NCI-H526 treated with DMSO at 0.1 percent for 48 hours (cell line): Measurements from ENCODE around the gene CUBN.

ENCODE experiments used
- DNase-seq: peaks from one replicate; lab custom pipeline; 2025; lab: John Stamatoyannopoulos, UW

Gene CUBN

DNA sequence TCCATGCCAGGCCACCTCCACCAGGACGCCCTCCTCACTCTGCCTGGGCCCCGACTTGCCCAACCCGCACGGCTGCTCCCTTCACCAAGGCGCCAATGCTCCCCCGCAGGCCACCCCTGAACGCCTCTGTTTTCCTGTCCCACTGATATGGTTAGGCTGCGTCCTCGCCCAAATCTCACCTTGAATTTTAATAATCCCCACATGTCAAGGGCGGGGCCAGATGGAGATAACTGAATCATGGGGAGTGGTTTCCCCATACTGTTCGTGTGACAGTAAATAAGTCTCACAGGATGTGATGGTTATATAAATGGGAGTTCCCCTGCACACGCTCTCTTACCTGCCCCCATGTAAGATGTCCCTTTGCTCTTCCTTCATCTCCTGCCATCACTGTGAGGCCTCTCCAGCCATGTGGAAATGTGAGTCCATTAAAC is 342.2 kb downstream of the CUBN start:
- DNase-seq, result no peak

DNA sequence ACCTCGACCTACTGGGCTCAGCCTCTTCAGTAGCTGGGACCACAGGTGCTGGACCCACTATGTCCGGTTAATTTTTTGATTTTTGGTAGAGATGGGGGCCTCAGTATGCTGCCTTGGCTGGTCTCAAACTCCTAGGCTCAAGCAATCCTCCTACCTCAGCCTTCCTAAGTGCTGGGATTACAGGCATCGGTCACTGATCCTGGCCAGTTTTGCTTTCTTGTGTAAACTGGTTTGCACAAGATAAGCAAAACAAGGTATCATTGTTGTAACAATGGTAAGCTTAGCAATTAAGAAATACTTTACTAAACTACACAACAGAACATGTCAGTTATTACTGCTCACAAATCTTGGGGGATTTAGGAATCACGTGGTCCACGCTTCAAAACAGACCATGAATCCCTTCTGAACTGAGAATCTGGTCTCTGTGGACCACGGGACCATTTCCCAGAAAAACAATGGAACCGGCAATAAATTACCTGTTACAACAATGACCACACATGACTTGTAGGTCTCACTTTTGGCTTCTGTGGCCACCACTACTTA is 349.2 kb downstream of the CUBN start:
- no peak for DNase-seq

DNA sequence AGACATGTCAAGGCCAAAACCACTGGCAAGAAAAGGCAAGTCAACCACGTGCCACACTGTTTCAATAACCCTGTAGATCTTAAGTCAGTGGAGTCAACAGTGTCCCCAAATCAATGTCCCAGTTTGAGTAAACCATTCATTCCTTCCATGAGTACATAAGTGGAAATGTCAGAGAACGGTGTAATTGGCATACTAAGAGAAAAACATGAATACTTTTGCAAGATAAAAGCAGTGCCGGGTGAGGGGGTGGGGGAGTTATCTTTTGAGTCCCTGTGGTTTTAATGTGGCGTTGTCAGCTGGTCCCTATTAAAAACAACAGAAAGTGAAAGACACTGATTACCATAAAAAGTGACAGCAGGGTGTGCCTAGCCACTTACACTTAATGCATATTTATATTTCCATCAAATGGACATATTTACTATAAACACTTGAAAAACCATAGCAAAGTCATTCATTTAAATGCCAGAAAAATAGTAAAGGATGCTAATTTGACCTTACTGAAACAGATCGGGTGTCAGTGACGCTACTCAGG is 350.2 kb downstream of the CUBN start:
- no peak for DNase-seq

DNA sequence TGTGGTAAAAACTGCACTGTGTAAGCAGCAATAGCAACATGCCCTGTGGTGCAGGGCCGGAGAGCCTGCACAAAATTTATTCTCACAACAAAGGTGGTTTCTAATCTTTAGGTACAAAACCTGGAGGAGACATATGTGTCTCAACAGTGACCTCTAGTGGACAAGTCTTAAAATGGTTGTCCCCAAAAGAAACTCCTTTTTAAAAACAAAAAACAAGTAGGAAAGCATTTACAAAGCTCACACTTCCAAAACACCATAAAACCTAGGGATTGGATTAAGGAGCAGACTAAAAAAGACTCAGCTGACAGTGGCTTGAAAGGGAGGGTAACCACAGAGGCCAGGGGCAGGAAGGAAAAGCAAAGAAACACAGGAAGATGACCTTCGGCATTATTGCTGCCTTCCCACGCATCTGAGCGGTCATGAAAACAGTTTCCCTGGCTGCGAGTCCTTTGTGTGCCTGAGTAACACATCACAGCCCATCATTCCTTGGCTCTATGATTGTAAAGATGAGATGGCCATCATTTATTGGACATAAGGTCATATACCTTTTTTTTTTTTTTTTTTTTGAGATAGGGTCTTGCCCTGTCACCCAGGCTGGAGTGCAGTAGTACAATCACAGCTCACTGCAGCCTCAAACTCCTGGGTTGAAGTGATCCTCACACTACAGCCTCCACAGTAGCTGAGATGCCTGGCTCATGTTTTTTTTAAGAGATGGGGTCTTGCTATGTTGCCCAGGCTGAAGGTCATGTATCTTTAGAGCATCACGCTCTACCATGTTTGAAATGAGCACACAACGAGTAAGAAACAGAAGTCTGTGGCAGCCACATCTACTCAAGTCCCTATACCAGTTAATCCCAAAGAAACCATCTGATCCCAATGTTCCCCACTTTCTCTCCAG is 351.9 kb downstream of the CUBN start:
- DNase-seq, result peak; percentile 26

DNA sequence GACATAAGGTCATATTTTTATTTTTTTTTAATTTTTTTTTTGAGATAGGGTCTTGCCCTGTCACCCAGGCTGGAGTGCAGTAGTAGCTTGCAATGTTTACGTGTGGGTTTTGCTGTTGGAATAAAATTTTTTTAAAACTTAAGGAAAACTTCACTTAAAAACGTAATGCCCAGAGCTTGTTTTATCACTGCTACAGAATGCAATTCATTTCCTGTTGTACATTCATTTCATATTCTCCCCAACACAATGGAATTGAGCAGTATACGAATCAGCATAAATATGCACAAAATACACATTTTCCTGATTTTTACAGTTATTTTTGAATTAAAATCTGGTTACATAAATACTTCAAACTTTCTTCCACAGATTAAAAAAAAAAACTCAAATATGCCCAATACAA is 352.7 kb downstream of the CUBN start:
- no peak for DNase-seq
